SIG-M5 treated with dmso at 0.1 percent for 504 hours (cell line): ENCODE data around the gene FASTK.
"Not testable (repeated sequence)": the region's sequence is repeated elsewhere in the genome, so short reads cannot be mapped to it uniquely, and the experiment has no call there.

Experiments
- DNase-seq: peaks from one replicate; lab custom pipeline; 2025; ENCODE audit not compliant: unreplicated experiment; lab: John Stamatoyannopoulos, UW

Gene FASTK

GRCh38 chr7:151032936-151033863 is 47.4 kb downstream of the FASTK start:
- DNase-seq: no peak

DNA sequence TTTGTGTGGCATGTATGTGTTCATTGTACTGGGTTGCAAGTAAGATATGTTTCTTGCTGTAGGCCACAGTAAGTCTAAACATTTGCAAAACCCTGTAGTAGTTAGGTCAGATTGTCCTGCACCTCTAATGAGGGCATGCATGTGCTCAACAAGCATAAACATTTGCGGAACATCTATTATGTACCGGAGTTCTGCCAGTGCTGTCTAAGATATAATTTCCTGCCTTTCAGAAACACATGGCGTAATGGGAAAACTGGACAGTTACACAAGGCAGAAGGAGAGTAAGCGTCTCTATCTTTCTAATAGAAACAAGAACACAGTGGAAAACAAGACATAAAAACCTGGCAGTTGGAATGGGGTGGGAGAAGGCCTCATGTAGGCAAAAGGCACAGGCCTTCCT is 49.6 kb downstream of the FASTK start:
- DNase-seq: no peak

- no peak for DNase-seq
Observed at GRCh38 chr7:151028948-151029501, 51.6 kb downstream of the FASTK start.

GRCh38 chr7:151028131-151028947 is 52.3 kb downstream of the FASTK start, which contains the start of gene ABCB8:
ABCB8 (plus strand) TSS chr7:151028450; CDS start chr7:151028516, 66 bp downstream.
- peak; percentile 96 for DNase-seq

- DNase-seq: not testable (repeated sequence)
Observed at GRCh38 chr7:151027728-151028130, 52.9 kb downstream of the FASTK start.

DNA sequence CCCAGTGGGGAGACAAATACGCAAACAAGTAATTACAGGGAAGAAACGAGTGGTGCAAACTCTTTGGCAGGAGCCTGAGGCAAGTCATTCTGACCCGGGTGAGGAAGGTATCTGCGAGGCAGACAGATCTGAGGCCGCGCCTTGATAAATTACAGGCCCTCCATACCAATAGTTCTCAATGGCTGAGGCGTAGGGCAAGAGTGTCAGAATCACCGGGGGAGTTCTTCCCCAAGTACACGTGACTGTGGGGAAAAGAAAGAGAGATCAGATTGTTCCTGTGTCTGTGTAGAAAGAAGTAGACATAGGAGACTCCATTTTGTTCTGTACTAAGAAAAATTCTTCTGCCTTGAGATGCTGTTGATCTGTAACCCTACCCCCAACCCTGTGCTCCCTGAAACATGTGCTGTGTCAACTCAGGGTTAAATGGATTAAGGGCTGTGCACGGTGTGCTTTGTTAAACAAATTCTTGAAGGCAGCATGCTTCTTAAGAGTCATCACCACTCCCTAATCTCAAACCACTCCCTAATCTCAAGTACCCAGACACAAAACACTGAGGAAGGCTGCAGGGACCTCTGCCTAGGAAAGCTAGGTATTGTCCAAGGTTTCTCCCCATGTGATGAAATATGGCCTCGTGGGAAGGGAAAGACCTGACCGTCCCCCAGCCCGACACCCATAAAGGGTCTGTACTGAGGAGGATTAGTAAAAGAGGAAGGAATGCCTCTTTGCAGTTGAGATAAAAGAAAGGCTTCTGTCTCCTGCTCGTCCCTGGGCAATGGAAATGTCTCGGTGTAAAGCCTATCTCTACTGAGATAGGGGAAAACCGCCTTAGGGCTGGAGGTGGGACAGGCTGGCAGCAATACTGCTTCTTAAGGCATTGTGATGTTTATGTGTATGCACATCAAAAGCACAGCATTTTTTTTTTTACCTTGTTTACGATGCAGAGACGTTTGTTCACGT is 53.6 kb downstream of the FASTK start:
- DNase-seq: not testable (repeated sequence)
